Peyer's patch (tissue), 4 donors: ENCODE results near the gene XPNPEP1.

Source experiments
- POLR2A ChIP-seq, 2 donors: fragments of 450-650 bp; IDR thresholded peaks; one replicate each; pipeline ENCODE4 v1.5.1; 2017; ENCODE audit warnings: antibody characterized with exemption in 2 of 2, mild to moderate bottlenecking in 2 of 2, moderate library complexity in 2 of 2
- TF ChIP-seq, protein P1 (sequence below), 6 experiments: fragments of 450-650 bp in 4 of 6; fragments of 200-600 bp in 2 of 6; sonication (generic) in 1 of 6; IDR thresholded peaks; one replicate each; pipeline ENCODE4 v1.5.1; 2017 to 2019; ENCODE audit warnings: antibody characterized with exemption in 6 of 6, mild to moderate bottlenecking in 3 of 6, moderate library complexity in 1 of 6

DNA sequence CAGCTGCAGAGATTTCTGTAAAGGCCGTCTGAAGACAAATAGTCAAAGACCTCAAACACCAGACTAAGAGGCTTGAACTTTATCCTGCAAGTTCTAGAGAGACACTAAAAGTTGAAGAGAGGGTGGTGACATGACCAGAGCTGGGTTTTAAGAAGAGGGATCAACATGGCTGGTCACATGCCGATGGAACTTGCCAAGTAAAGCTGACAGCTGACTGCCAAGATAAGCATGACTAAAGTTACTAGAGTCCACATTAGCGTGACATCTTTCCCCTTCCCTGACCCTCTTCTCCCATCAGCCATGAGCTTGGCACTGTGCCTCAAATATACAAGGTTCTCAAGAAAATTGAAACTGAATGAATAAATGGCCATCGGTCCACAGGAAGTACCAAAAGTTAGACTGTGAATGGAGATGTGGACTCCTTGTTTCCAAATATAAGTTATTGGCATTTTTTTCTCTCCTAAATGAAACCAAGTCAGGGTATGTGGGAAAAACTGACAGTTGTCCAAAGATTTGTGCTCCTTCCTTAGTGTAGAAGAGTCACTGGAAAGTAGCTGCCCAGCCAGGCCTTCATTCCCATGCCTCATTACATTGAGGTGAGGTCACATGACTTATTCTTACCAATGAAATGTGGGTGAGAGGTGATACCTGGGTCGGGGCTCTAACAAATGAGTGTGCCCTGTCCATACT is 24.5 kb downstream of the XPNPEP1 start:
- TF ChIP-seq, protein P1, sequence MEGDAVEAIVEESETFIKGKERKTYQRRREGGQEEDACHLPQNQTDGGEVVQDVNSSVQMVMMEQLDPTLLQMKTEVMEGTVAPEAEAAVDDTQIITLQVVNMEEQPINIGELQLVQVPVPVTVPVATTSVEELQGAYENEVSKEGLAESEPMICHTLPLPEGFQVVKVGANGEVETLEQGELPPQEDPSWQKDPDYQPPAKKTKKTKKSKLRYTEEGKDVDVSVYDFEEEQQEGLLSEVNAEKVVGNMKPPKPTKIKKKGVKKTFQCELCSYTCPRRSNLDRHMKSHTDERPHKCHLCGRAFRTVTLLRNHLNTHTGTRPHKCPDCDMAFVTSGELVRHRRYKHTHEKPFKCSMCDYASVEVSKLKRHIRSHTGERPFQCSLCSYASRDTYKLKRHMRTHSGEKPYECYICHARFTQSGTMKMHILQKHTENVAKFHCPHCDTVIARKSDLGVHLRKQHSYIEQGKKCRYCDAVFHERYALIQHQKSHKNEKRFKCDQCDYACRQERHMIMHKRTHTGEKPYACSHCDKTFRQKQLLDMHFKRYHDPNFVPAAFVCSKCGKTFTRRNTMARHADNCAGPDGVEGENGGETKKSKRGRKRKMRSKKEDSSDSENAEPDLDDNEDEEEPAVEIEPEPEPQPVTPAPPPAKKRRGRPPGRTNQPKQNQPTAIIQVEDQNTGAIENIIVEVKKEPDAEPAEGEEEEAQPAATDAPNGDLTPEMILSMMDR (IDR thresholded peaks at IDR 0.05), result no peak
- no peak for TF ChIP-seq POLR2A (IDR thresholded peaks at IDR 0.05)
